Neural cell (in vitro differentiated cells): ENCODE results near the gene SARNP. TPM values are rescaled to one million over a fixed set of nuclear protein-coding genes. Genes with fewer than 3 reads are reported as not detected.

ENCODE experiments used
- H2AFZ ChIP-seq: fragments of 200-600, 300-800 bp; sonication (generic), shearing (Covaris generic); 2 replicates; pipeline ENCODE4 v1.6.0; 2014; ENCODE audit warnings: low read depth, mild to moderate bottlenecking, antibody characterized with exemption, low read length, moderate library complexity
- H3F3A ChIP-seq: fragments of 200-600 bp; shearing (Covaris generic); 2 replicates; pipeline ENCODE4 v1.6.1; 2016; ENCODE audit warnings: mild to moderate bottlenecking, moderate library complexity, mixed read lengths, antibody characterized with exemption, low read length; ENCODE audit not compliant: insufficient read depth, poor library complexity, severe bottlenecking
- H3K27ac ChIP-seq: fragments of 200-600, 300-800 bp; sonication (generic), shearing (Covaris generic); 2 replicates; pipeline ENCODE4 v1.5.1; 2014; ENCODE audit warnings: mild to moderate bottlenecking, low read length, moderate library complexity
- H3K27me3 ChIP-seq: fragments of 300-800, 200-600 bp; sonication (generic), shearing (Covaris generic); 2 replicates; pipeline ENCODE4 v1.6.0; 2014; ENCODE audit warnings: mild to moderate bottlenecking, low read depth, low read length, moderate library complexity; ENCODE audit not compliant: insufficient read depth
- H3K36me3 ChIP-seq: fragments of 300-800, 200-600 bp; sonication (generic), shearing (Covaris generic); 2 replicates; pipeline ENCODE4 v1.5.1; 2014; ENCODE audit warnings: mild to moderate bottlenecking, antibody characterized with exemption, low read length, moderate library complexity; ENCODE audit not compliant: insufficient read depth
- H3K4me2 ChIP-seq: fragments of 300-800, 200-600 bp; sonication (generic), shearing (Covaris generic); 2 replicates; pipeline ENCODE4 v1.6.0; 2014; ENCODE audit warnings: mild to moderate bottlenecking, low read length
- H3K4me3 ChIP-seq: fragments of 300-800, 200-600 bp; sonication (generic), shearing (Covaris generic); 2 replicates; pipeline ENCODE4 v1.5.1; 2014; ENCODE audit warnings: mild to moderate bottlenecking, low read length, moderate library complexity
- H3K79me2 ChIP-seq: fragments of 200-600 bp; shearing (Covaris generic); replicated peaks from 2 replicates; pipeline ENCODE4 v1.6.0; 2014; ENCODE audit warnings: mild to moderate bottlenecking, low read length, moderate library complexity; ENCODE audit not compliant: insufficient read depth
- H3K9ac ChIP-seq: fragments of 300-800, 200-600 bp; sonication (generic), shearing (Covaris generic); 2 replicates; pipeline ENCODE4 v1.6.1; 2016; ENCODE audit warnings: mild to moderate bottlenecking, low read length, mixed read lengths
- H3K9me2 ChIP-seq: fragments of 200-600 bp; shearing (Covaris generic); 2 replicates; pipeline ENCODE4 v1.6.1; 2016; ENCODE audit warnings: mild to moderate bottlenecking, low read length, mixed read lengths; ENCODE audit not compliant: insufficient read depth
- H3K9me3 ChIP-seq: fragments of 200-600, 300-800 bp; sonication (generic), shearing (Covaris generic); 2 replicates; pipeline ENCODE4 v1.6.1; 2016; ENCODE audit warnings: mild to moderate bottlenecking, mixed run types, low read length, moderate library complexity, mixed read lengths
- H4K20me1 ChIP-seq: fragments of 200-600 bp; shearing (Covaris generic); 2 replicates; pipeline ENCODE4 v1.6.1; 2016; ENCODE audit warnings: mild to moderate bottlenecking, mixed run types; ENCODE audit not compliant: insufficient read depth
- EP300 ChIP-seq: fragments of 450-650 bp; conservative IDR thresholded peaks from 2 replicates; pipeline ENCODE4 v1.6.1; 2014; ENCODE audit warnings: antibody characterized with exemption, mild to moderate bottlenecking, moderate library complexity; ENCODE audit not compliant: poor library complexity, severe bottlenecking
- EZH2 ChIP-seq: fragments of 200-600, 300-800 bp; shearing (Covaris generic), sonication (generic); IDR thresholded peaks from 2 replicates; pipeline ENCODE4 v1.6.1; 2014; ENCODE audit warnings: antibody characterized with exemption, low read length, borderline replicate concordance, mild to moderate bottlenecking; ENCODE audit not compliant: insufficient read depth, poor library complexity, severe bottlenecking
- MXI1 ChIP-seq: fragments of 450-650 bp; conservative IDR thresholded peaks from 2 replicates; pipeline ENCODE4 v1.6.1; 2014; ENCODE audit warnings: antibody characterized with exemption, mild to moderate bottlenecking; ENCODE audit not compliant: poor library complexity, severe bottlenecking
- POLR2AphosphoS5 ChIP-seq: IDR thresholded peaks from 2 replicates; pipeline ENCODE4 v1.6.1; 2012
- RAD21 ChIP-seq: fragments of 450-650 bp; conservative IDR thresholded peaks from 2 replicates; pipeline ENCODE4 v1.6.1; 2014; ENCODE audit warnings: antibody characterized with exemption, mild to moderate bottlenecking, moderate library complexity
- SMC3 ChIP-seq: fragments of 450-650 bp; conservative IDR thresholded peaks from 2 replicates; pipeline ENCODE4 v1.6.1; 2014; ENCODE audit warnings: antibody characterized with exemption, mild to moderate bottlenecking, moderate library complexity; ENCODE audit not compliant: poor library complexity
- TAF1 ChIP-seq: IDR thresholded peaks from 2 replicates; pipeline ENCODE4 v1.6.1; 2012; ENCODE audit warnings: low read depth
- polyA plus RNA-seq: library from polyadenylated mRNA; depleted of rRNA; stranded (reverse); fragments of >200 nt; gene quantifications from 2 replicates; pipeline ENCODE4 v1.2.3, GENCODE V29; 2014
- TF ChIP-seq, protein P1 (sequence below): fragments of 450-650 bp; IDR thresholded peaks from 2 replicates; pipeline ENCODE4 v1.5.1; 2014; ENCODE audit warnings: antibody characterized with exemption, mild to moderate bottlenecking, moderate library complexity; ENCODE audit not compliant: poor library complexity, severe bottlenecking
- TF ChIP-seq, protein P2 (sequence below): IDR thresholded peaks from 2 replicates; pipeline ENCODE4 v1.6.1; 2012; ENCODE audit warnings: borderline replicate concordance

SARNP gene
- polyA plus RNA-seq, 1 donor from 2014 or later = 332 TPM

DNA sequence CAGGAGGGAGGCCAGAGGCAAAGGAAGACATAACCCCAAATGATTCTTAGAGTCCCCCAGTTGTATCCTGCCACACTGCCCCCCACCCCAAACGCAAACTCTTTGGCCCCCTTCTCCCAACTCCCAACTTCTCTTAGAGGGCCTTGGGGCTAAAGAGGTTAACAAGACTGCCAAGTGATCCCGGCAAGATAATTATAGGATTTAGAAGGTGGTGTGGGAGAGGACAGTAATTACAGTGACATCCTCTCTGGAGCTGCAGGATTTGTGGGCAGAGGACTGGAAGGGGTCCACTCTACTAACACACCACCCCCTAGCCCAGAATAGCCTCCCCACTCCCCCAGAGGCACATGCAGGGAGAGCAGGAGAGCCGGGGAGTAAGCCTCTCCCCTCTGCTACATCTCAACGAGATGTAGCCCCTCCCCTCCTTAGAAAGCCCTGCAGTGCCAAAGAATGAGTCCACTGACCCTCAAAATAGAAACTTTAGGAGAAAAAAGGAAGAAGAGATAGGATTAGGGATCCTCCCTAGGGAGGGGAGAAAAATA is 79.9 kb downstream of the SARNP start:
- TF ChIP-seq EP300 (no peak), TAF1 (no peak)
- peak overlapping the region; percentile 87 for H3K9ac ChIP-seq
- peak overlapping the region; percentile 69 for H3K4me3 ChIP-seq
- peaks cover 9% of the 10 kb centered on the region for H3F3A ChIP-seq
- H3K27me3 ChIP-seq = no peaks in the 10 kb centered on the region
- H3K36me3 ChIP-seq = no peaks in the 10 kb centered on the region
- peak overlapping the region; percentile 96 for H3K4me2 ChIP-seq
- H3K9me2 ChIP-seq = no peaks in the 10 kb centered on the region
- peak overlapping the region; percentile 97 for H3K27ac ChIP-seq
- peaks cover 7% of the 10 kb centered on the region for H3K79me2 ChIP-seq
- no peaks in the 10 kb centered on the region for H4K20me1 ChIP-seq
- peak overlapping the region; percentile 77 for H2AFZ ChIP-seq
- H3K9me3 ChIP-seq = no peaks in the 10 kb centered on the region

DNA sequence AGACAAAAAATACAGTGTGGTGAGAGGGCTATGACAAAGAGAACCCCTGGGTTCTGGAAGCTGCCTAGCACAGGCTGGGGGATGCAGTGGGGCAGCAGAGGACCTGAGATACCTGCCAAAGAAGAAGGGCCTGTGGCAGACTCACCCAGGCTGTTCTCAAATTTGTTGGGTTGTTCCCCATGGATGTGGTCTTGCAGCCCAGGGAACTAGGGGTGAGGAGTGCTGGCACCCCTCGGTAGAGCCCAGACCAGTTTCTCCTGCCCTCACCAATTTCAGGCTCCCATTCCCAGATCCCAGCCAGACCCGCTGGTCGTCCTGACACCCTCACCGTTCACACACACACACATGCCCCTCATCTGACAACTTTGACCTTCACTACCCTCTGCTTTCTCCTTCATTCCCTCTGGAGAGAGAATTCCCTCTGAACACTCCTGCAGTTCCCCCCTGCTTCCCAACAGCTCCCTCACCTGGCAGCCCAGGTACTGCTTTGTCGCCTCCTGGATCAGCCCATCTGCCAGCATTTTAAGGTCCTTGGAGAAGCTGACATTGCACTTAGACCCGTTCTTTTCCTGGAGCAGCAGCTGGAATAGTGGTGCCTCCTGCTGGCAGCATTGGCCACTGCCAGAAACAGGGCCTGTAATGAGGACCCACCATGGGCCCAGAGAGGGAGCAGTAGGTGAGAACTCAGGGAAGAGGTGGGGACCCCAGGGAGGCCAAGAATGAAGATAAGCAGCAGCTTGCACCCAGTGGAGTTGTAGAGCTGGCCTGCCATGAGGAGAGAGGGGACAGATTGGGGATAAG is 80.5 kb downstream of the SARNP start:
- Histone ChIP-seq H3K4me3 (peak overlapping the region; percentile 69), H3K9ac (peak overlapping the region; percentile 87), H4K20me1 (no peaks in the 10 kb centered on the region), H3K36me3 (no peaks in the 10 kb centered on the region), H3K9me3 (no peaks in the 10 kb centered on the region), H3K4me2 (peak overlapping the region; percentile 96), H2AFZ (no peak overlapping the region), H3K79me2 (peaks cover 9% of the 10 kb centered on the region), H3K9me2 (no peaks in the 10 kb centered on the region), H3K27me3 (no peaks in the 10 kb centered on the region), H3F3A (peaks cover 9% of the 10 kb centered on the region), H3K27ac (peak overlapping the region; percentile 97)
- peak; percentile 65 for TF ChIP-seq SMC3
- TF ChIP-seq, protein P1, sequence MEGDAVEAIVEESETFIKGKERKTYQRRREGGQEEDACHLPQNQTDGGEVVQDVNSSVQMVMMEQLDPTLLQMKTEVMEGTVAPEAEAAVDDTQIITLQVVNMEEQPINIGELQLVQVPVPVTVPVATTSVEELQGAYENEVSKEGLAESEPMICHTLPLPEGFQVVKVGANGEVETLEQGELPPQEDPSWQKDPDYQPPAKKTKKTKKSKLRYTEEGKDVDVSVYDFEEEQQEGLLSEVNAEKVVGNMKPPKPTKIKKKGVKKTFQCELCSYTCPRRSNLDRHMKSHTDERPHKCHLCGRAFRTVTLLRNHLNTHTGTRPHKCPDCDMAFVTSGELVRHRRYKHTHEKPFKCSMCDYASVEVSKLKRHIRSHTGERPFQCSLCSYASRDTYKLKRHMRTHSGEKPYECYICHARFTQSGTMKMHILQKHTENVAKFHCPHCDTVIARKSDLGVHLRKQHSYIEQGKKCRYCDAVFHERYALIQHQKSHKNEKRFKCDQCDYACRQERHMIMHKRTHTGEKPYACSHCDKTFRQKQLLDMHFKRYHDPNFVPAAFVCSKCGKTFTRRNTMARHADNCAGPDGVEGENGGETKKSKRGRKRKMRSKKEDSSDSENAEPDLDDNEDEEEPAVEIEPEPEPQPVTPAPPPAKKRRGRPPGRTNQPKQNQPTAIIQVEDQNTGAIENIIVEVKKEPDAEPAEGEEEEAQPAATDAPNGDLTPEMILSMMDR = peak; percentile 75
- no peak for TF ChIP-seq POLR2AphosphoS5
- TF ChIP-seq RAD21 = peak; percentile 59

DNA sequence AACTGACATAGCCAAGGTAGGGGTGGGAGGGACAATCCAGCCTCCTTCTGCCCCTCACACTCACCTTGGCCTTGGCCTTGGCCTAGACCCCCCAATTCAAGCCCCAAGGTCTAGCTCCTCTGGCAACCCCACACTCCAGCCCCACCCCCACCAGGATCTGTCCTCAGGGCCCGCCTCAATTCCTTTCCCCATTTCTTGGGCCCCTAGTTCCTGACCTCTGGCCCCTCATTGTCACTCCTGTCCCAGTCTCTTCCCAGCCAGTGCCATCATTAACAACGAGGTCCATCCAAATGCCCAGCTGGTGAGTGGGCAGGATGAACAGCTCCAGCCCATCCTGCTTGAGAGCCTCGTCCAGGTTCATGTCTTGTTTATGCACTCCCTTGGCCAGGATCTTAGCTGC is 81.4 kb downstream of the SARNP start:
- no peaks in the 10 kb centered on the region for H3K27me3 ChIP-seq
- no peaks in the 10 kb centered on the region for H4K20me1 ChIP-seq
- no peak overlapping the region for H3K4me2 ChIP-seq
- H3K9me3 ChIP-seq = no peaks in the 10 kb centered on the region
- TF ChIP-seq TAF1 = no peak
- no peak for TF ChIP-seq EZH2
- TF ChIP-seq, protein P2, sequence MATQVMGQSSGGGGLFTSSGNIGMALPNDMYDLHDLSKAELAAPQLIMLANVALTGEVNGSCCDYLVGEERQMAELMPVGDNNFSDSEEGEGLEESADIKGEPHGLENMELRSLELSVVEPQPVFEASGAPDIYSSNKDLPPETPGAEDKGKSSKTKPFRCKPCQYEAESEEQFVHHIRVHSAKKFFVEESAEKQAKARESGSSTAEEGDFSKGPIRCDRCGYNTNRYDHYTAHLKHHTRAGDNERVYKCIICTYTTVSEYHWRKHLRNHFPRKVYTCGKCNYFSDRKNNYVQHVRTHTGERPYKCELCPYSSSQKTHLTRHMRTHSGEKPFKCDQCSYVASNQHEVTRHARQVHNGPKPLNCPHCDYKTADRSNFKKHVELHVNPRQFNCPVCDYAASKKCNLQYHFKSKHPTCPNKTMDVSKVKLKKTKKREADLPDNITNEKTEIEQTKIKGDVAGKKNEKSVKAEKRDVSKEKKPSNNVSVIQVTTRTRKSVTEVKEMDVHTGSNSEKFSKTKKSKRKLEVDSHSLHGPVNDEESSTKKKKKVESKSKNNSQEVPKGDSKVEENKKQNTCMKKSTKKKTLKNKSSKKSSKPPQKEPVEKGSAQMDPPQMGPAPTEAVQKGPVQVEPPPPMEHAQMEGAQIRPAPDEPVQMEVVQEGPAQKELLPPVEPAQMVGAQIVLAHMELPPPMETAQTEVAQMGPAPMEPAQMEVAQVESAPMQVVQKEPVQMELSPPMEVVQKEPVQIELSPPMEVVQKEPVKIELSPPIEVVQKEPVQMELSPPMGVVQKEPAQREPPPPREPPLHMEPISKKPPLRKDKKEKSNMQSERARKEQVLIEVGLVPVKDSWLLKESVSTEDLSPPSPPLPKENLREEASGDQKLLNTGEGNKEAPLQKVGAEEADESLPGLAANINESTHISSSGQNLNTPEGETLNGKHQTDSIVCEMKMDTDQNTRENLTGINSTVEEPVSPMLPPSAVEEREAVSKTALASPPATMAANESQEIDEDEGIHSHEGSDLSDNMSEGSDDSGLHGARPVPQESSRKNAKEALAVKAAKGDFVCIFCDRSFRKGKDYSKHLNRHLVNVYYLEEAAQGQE = no peak
- TF ChIP-seq, protein P1 = no peak
- no peak for TF ChIP-seq EP300
- TF ChIP-seq SMC3 = no peak
- no peak for TF ChIP-seq POLR2AphosphoS5
- TF ChIP-seq MXI1 = no peak
- no peak for TF ChIP-seq RAD21
- H3K4me3 ChIP-seq = no peak overlapping the region
- H3K79me2 ChIP-seq = peaks cover 6% of the 10 kb centered on the region
- H3K9ac ChIP-seq = no peak overlapping the region
- no peaks in the 10 kb centered on the region for H3K9me2 ChIP-seq
- H3K36me3 ChIP-seq = no peaks in the 10 kb centered on the region
- peaks cover 9% of the 10 kb centered on the region for H3F3A ChIP-seq
- H2AFZ ChIP-seq = no peak overlapping the region
- H3K27ac ChIP-seq = peak overlapping the region; percentile 97
